HG02852 (cell line): ENCODE results near the gene ABTB2.

ENCODE experiments used
- ATAC-seq: cut with Tn5 transposase; IDR thresholded peaks from one replicate; pipeline ENCODE4 v1.9.1; 2021; ENCODE audit warnings: mild to moderate bottlenecking, moderate library complexity; ENCODE audit not compliant: unreplicated experiment

ABTB2 gene

GRCh38 chr11:34155057-34155756 is 202.6 kb downstream of the ABTB2 start:
- ATAC-seq: no peak

- ATAC-seq: peak; percentile 70
Measured at GRCh38 chr11:34154059-34154875, 203.5 kb downstream of the ABTB2 start.

GRCh38 chr11:34151916-34152845 is 205.6 kb downstream of the ABTB2 start:
- no peak for ATAC-seq

GRCh38 chr11:34151166-34151565 is 206.6 kb downstream of the ABTB2 start:
- ATAC-seq: no peak

GRCh38 chr11:34150494-34151151 is 207.2 kb downstream of the ABTB2 start:
- no peak for ATAC-seq

GRCh38 chr11:34149786-34150185 is 208.0 kb downstream of the ABTB2 start:
- no peak for ATAC-seq

- no peak for ATAC-seq
Measured at GRCh38 chr11:34149274-34149673, 208.5 kb downstream of the ABTB2 start.

GRCh38 chr11:34148504-34149165 is 209.2 kb downstream of the ABTB2 start:
- ATAC-seq: no peak

- ATAC-seq: no peak
Measured at GRCh38 chr11:34147581-34147980, 210.2 kb downstream of the ABTB2 start.

- ATAC-seq: no peak
Measured at GRCh38 chr11:34146866-34147265, 210.9 kb downstream of the ABTB2 start.

- ATAC-seq: no peak
Measured at GRCh38 chr11:34146411-34146810, 211.4 kb downstream of the ABTB2 start.

GRCh38 chr11:34145847-34146381 is 211.9 kb downstream of the ABTB2 start:
- peak; percentile 53 for ATAC-seq

- peak; percentile 70 for ATAC-seq
Measured at GRCh38 chr11:34145073-34145472, 212.7 kb downstream of the ABTB2 start.

- ATAC-seq: no peak
Measured at GRCh38 chr11:34143048-34143447, 214.8 kb downstream of the ABTB2 start.

- ATAC-seq: no peak
Measured at GRCh38 chr11:34140149-34140548, 217.7 kb downstream of the ABTB2 start.

- no peak for ATAC-seq
Measured at GRCh38 chr11:34139346-34139745, 218.5 kb downstream of the ABTB2 start.

- no peak for ATAC-seq
Measured at GRCh38 chr11:34136420-34136819, 221.4 kb downstream of the ABTB2 start.

- ATAC-seq: no peak
Measured at GRCh38 chr11:34135439-34135838, 222.4 kb downstream of the ABTB2 start.

- ATAC-seq: peak; percentile 74
Measured at GRCh38 chr11:34134765-34135164, 223.0 kb downstream of the ABTB2 start.
